Measurements from ENCODE around the gene ITGB1. TPM values are rescaled to one million over a fixed set of nuclear protein-coding genes. Genes with fewer than 3 reads are reported as not detected.
A peak's percentile ranks its signal among the peaks of the same experiment; 100 is the strongest.

The ITGB1 gene
- total and polyA plus RNA-seq, 10 donors: 31.5 to 555 (median 316) TPM

- peak overlapping the region in 2 of 8 donors; percentile 3 to 20 for H3K27ac ChIP-seq
- H3K36me3 ChIP-seq: peaks cover 0 to 91% (median 39%) of the 10 kb centered on the region in 6 donors
- H3K27me3 ChIP-seq (replicated peaks in 1 of 7): no peaks in the 10 kb centered on the region
- no peak for DNase-seq
- TF ChIP-seq CTCF (IDR thresholded peaks at IDR 0.05 in 8 of 11, conservative IDR thresholded peaks at IDR 0.05 in 3 of 11): no peak
- no peak for TF ChIP-seq POLR2A (IDR thresholded peaks at IDR 0.05)
- no peak for TF ChIP-seq POLR2AphosphoS5 (IDR thresholded peaks at IDR 0.05)
- H3K4me1 ChIP-seq: peaks cover 0 to 19% (median 6%) of the 10 kb centered on the region in 6 donors
- no peak overlapping the region for H3K4me3 ChIP-seq
- intact Hi-C loops (cut with DNase I; ENCODE audit: low total_unique reads): no loop called here
- 75 to 84% (median 81%) methylated on average over 6 of the region's 6 CpGs for WGBS, 5 donors
- H3K9me3 ChIP-seq: no peaks in the 10 kb centered on the region
Measured at GRCh38 chr10:32929634-32930033, 28.4 kb downstream of the ITGB1 start.

GRCh38 chr10:32927750-32928149 lies 30.3 kb downstream of the ITGB1 start:
- TF ChIP-seq CTCF (IDR thresholded peaks at IDR 0.05 in 8 of 11, conservative IDR thresholded peaks at IDR 0.05 in 3 of 11) (no peak), POLR2AphosphoS5 (IDR thresholded peaks at IDR 0.05) (no peak), POLR2A (IDR thresholded peaks at IDR 0.05) (no peak)
- H3K27me3 ChIP-seq (replicated peaks in 1 of 7): no peaks in the 10 kb centered on the region
- H3K36me3 ChIP-seq: peaks cover 0 to 91% (median 45%) of the 10 kb centered on the region in 6 donors
- WGBS, 5 donors: 96 to 99% (median 97%) methylated on average over 3 of the region's 3 CpGs
- H3K4me1 ChIP-seq: peaks cover 0 to 14% (median 6%) of the 10 kb centered on the region in 6 donors
- intact Hi-C loops (cut with DNase I; ENCODE audit: low total_unique reads): no loop called here
- no peak overlapping the region for H3K4me3 ChIP-seq
- no peak for DNase-seq
- no peak overlapping the region for H3K27ac ChIP-seq
- no peaks in the 10 kb centered on the region for H3K9me3 ChIP-seq

- WGBS, 5 donors: 82 to 95% (median 93%) methylated on average over 2 of the region's 2 CpGs
- H3K27me3 ChIP-seq (replicated peaks in 1 of 7): no peaks in the 10 kb centered on the region
- DNase-seq: no peak
- peaks cover 0 to 100% (median 61%) of the 10 kb centered on the region in 6 donors for H3K36me3 ChIP-seq
- peaks cover 0 to 3% (median under 1%) of the 10 kb centered on the region in 6 donors for H3K4me1 ChIP-seq
- H3K9me3 ChIP-seq: no peaks in the 10 kb centered on the region
- H3K4me3 ChIP-seq: no peak overlapping the region
- H3K27ac ChIP-seq: no peak overlapping the region
- TF ChIP-seq POLR2A (IDR thresholded peaks at IDR 0.05): no peak
- no peak for TF ChIP-seq CTCF (IDR thresholded peaks at IDR 0.05 in 8 of 11, conservative IDR thresholded peaks at IDR 0.05 in 3 of 11)
- intact Hi-C loops (cut with DNase I; ENCODE audit: low total_unique reads): no loop called here
Measured at GRCh38 chr10:32923849-32924248, 34.2 kb downstream of the ITGB1 start.

- peaks cover 0 to under 1% (median 0%) of the 10 kb centered on the region in 8 donors for H3K9me3 ChIP-seq
- DNase-seq: no peak
- H3K4me1 ChIP-seq: no peaks in the 10 kb centered on the region
- no peaks in the 10 kb centered on the region for H3K27me3 ChIP-seq (replicated peaks in 1 of 7)
- no peak overlapping the region for H3K4me3 ChIP-seq
- TF ChIP-seq POLR2A (IDR thresholded peaks at IDR 0.05) (no peak), POLR2AphosphoS5 (IDR thresholded peaks at IDR 0.05) (no peak), CTCF (IDR thresholded peaks at IDR 0.05 in 8 of 11, conservative IDR thresholded peaks at IDR 0.05 in 3 of 11) (no peak)
- intact Hi-C loops (cut with DNase I; ENCODE audit: low total_unique reads): no loop called here
- 68 to 86% (median 75%) methylated on average over 2 of the region's 2 CpGs for WGBS, 5 donors
- H3K36me3 ChIP-seq: peaks cover 0 to 100% (median 60%) of the 10 kb centered on the region in 6 donors
- no peak overlapping the region for H3K27ac ChIP-seq
Measured at GRCh38 chr10:32923134-32923533, 34.9 kb downstream of the ITGB1 start.
